NCI-H2196 (cell line): Measurements from ENCODE around the gene ARHGEF10L.

ENCODE experiments used
- DNase-seq: peaks from one replicate; lab custom pipeline; 2025; ENCODE audit not compliant: unreplicated experiment; lab: John Stamatoyannopoulos, UW

ARHGEF10L gene

GRCh38 chr1:17549384-17549783 is 9.9 kb downstream of the ARHGEF10L start:
- no peak for DNase-seq

GRCh38 chr1:17550729-17551584 is 11.5 kb downstream of the ARHGEF10L start:
- peak; percentile 54 for DNase-seq

GRCh38 chr1:17551755-17552234 is 12.3 kb downstream of the ARHGEF10L start:
- peak; percentile 71 for DNase-seq

- no peak for DNase-seq
These were observed 14.6 kb downstream of the ARHGEF10L start for GRCh38 chr1:17553975-17554700.

- DNase-seq: no peak
These were observed 15.5 kb downstream of the ARHGEF10L start for GRCh38 chr1:17554954-17555353.

- DNase-seq: no peak
These were observed 18.5 kb downstream of the ARHGEF10L start for GRCh38 chr1:17557986-17558385.

- no peak for DNase-seq
These were observed 19.0 kb downstream of the ARHGEF10L start for GRCh38 chr1:17558541-17558940.

GRCh38 chr1:17558954-17559614 is 19.6 kb downstream of the ARHGEF10L start:
- no peak for DNase-seq

- no peak for DNase-seq
These were observed 20.3 kb downstream of the ARHGEF10L start for GRCh38 chr1:17559615-17560419.

GRCh38 chr1:17561247-17561548 is 21.7 kb downstream of the ARHGEF10L start:
- no peak for DNase-seq

GRCh38 chr1:17561561-17561985 is 22.1 kb downstream of the ARHGEF10L start:
- DNase-seq: no peak

GRCh38 chr1:17562375-17562774 is 22.9 kb downstream of the ARHGEF10L start:
- no peak for DNase-seq

- no peak for DNase-seq
These were observed 24.2 kb downstream of the ARHGEF10L start for GRCh38 chr1:17563494-17564281.

- DNase-seq: peak; percentile 66
These were observed 25.2 kb downstream of the ARHGEF10L start for GRCh38 chr1:17564458-17565393.

GRCh38 chr1:17565461-17566252 is 26.2 kb downstream of the ARHGEF10L start:
- DNase-seq: no peak

- DNase-seq: no peak
These were observed 26.9 kb downstream of the ARHGEF10L start for GRCh38 chr1:17566417-17566816.

- no peak for DNase-seq
These were observed 27.4 kb downstream of the ARHGEF10L start for GRCh38 chr1:17566892-17567291.

- DNase-seq: no peak
These were observed 28.1 kb downstream of the ARHGEF10L start for GRCh38 chr1:17567582-17567981.
